ENCODE data around the gene G3BP1. TPM values are rescaled to one million over a fixed set of nuclear protein-coding genes. Genes with fewer than 3 reads are reported as not detected.

G3BP1 gene
- total RNA-seq, 2 experiments from 2014 or later, result 178 to 261 TPM

DNA sequence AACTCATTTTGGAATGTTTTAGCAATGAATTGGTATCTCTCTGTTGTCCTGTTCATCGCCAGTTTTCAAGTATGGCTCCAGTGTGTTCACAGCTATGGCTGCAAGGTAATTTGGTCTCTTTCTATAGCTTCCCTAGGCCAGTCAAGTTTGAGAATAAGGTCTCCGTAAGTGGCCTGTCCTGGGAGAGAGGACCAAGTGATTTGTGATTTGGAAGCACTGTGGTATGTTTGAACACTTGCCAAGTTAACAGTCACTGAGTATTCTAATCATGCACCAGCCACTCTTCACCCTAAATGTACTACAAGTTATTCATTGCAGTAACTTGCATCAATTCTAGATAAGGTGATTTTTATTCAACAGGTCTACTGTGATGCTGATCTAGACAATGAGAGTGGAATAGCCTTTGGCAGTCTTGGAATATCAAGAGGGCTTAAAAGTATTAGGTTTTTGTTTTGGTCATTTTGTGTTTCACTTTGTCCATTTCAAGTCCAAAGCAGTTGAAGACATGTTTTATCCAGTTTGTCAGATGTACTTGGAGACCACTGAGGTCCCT, 41.1 kb downstream of the G3BP1 start:
- Histone ChIP-seq H3K4me3 (ENCODE audit: low read depth, low read length, poor library complexity, severe bottlenecking) (no peak overlapping the region), H3K4me1 (ENCODE audit: insufficient read depth, low read length, poor library complexity, severe bottlenecking) (no peaks in the 10 kb centered on the region), H3K9me2 (ENCODE audit: insufficient read depth, low read length) (no peaks in the 10 kb centered on the region), H2AFZ (ENCODE audit: low read length) (no peak overlapping the region), H3K9me3 (ENCODE audit: low read length) (no peaks in the 10 kb centered on the region), H3K36me3 (ENCODE audit: insufficient read depth, low read length) (peaks cover 89% of the 10 kb centered on the region), H4K20me1 (ENCODE audit: insufficient read depth, low read length) (0 out of 2 replicates have a peak, but pooled peaks cover 12% of the 10 kb centered on the region), H3K27ac (ENCODE audit: low read depth, low read length, poor library complexity, severe bottlenecking) (no peak overlapping the region), H3K4me2 (ENCODE audit: low read length) (no peak overlapping the region), H3K79me2 (ENCODE audit: insufficient read depth, low read depth, low read length) (0 out of 2 replicates have a peak, but pooled peaks cover 6% of the 10 kb centered on the region)
- intact Hi-C loops (cut with micrococcal nuclease; ENCODE audit: unreplicated experiment), result no loop called here
- TF ChIP-seq, protein P1, sequence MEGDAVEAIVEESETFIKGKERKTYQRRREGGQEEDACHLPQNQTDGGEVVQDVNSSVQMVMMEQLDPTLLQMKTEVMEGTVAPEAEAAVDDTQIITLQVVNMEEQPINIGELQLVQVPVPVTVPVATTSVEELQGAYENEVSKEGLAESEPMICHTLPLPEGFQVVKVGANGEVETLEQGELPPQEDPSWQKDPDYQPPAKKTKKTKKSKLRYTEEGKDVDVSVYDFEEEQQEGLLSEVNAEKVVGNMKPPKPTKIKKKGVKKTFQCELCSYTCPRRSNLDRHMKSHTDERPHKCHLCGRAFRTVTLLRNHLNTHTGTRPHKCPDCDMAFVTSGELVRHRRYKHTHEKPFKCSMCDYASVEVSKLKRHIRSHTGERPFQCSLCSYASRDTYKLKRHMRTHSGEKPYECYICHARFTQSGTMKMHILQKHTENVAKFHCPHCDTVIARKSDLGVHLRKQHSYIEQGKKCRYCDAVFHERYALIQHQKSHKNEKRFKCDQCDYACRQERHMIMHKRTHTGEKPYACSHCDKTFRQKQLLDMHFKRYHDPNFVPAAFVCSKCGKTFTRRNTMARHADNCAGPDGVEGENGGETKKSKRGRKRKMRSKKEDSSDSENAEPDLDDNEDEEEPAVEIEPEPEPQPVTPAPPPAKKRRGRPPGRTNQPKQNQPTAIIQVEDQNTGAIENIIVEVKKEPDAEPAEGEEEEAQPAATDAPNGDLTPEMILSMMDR (conservative IDR thresholded peaks at IDR 0.05; ENCODE audit: low read length), result no peak
- TF ChIP-seq EZH2phosphoT487 (IDR thresholded peaks at IDR 0.05; ENCODE audit: borderline replicate concordance, low read depth, low read length), result no peak
- ChIA-PET CTCF (ENCODE audit: unreplicated experiment) (no interaction called here), POLR2A (interaction anchor here (1.8 kb wide), 1 partner anchor 12 kb away, joined by 6 read pairs; no protein-coding TSS in a partner anchor)
- no TSS peak for BruUV-seq (replicated peaks)
- DNase-seq (ENCODE audit: low spot score), result no peak

DNA sequence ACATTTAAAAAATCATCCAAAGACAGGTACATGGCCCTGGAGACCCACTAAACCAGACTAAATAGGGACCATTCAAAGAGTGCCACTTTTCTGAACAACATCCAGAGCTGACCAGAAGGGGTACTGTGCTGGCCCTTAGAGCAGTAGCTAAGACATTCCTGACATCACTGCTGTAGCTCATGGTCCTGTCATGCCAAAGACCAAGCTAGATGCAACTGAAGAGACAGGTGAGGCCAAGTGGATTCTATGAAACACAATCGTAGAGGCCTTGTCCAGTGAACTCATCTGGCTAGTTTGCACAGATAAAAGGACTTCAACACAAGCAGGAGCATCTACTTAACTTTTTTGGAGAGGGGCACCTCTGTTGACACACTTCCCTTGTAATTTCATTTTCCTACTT, 43.3 kb downstream of the G3BP1 start:
- Histone ChIP-seq H3K9me2 (ENCODE audit: insufficient read depth, low read length) (no peaks in the 10 kb centered on the region), H2AFZ (ENCODE audit: low read length) (no peak overlapping the region), H3K4me3 (ENCODE audit: low read depth, low read length, poor library complexity, severe bottlenecking) (no peak overlapping the region), H3K79me2 (ENCODE audit: insufficient read depth, low read depth, low read length) (no peaks in the 10 kb centered on the region), H3K9me3 (ENCODE audit: low read length) (no peaks in the 10 kb centered on the region), H4K20me1 (ENCODE audit: insufficient read depth, low read length) (0 out of 2 replicates have a peak, but pooled peaks cover 6% of the 10 kb centered on the region), H3K4me2 (ENCODE audit: low read length) (no peak overlapping the region), H3K27ac (ENCODE audit: low read depth, low read length, poor library complexity, severe bottlenecking) (no peak overlapping the region), H3K36me3 (ENCODE audit: insufficient read depth, low read length) (peaks cover 75% of the 10 kb centered on the region), H3K4me1 (ENCODE audit: insufficient read depth, low read length, poor library complexity, severe bottlenecking) (no peaks in the 10 kb centered on the region)
- CTCF ChIA-PET (ENCODE audit: unreplicated experiment), result no interaction called here
- TF ChIP-seq, protein P1 (conservative IDR thresholded peaks at IDR 0.05; ENCODE audit: low read length), result no peak
- no peak for TF ChIP-seq EZH2phosphoT487 (IDR thresholded peaks at IDR 0.05; ENCODE audit: borderline replicate concordance, low read depth, low read length)
- DNase-seq (ENCODE audit: low spot score), result no peak
- intact Hi-C loops (cut with micrococcal nuclease; ENCODE audit: unreplicated experiment), result no loop called here
- POLR2A ChIA-PET, result interaction anchor here (0.5 to 2.3 kb wide), 7 partner anchors 9 to 86 kb away, joined by 3 to 9 read pairs (median 6); no protein-coding TSS in a partner anchor
- TSS peak; percentile 6 for BruUV-seq (replicated peaks)

DNA sequence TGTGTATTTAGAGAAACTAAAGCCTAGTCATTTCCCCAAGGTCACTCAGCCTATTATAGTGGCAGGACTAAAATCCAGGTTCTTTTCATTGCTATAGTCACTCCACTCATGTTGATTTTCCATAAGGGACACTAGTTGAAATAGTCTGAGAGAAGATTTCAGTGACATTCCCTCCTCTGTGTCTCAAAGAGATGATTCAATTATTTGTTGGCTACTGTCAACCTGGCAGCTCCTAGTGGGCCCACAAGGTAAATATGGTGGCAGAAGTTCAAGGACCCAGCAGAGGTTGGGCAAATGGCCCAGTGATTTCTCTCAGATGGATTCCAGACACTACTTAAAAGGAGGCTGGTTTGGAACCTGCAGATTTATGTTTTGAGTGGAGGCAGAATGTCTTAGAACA, 48.1 kb downstream of the G3BP1 start:
- Histone ChIP-seq H3K27ac (ENCODE audit: low read depth, low read length, poor library complexity, severe bottlenecking) (no peak overlapping the region), H3K4me2 (ENCODE audit: low read length) (no peak overlapping the region), H3K79me2 (ENCODE audit: insufficient read depth, low read depth, low read length) (no peaks in the 10 kb centered on the region), H3K4me3 (ENCODE audit: low read depth, low read length, poor library complexity, severe bottlenecking) (no peak overlapping the region), H3K4me1 (ENCODE audit: insufficient read depth, low read length, poor library complexity, severe bottlenecking) (no peaks in the 10 kb centered on the region), H4K20me1 (ENCODE audit: insufficient read depth, low read length) (no peaks in the 10 kb centered on the region), H3K9me2 (ENCODE audit: insufficient read depth, low read length) (no peaks in the 10 kb centered on the region), H3K9me3 (ENCODE audit: low read length) (no peaks in the 10 kb centered on the region), H3K36me3 (ENCODE audit: insufficient read depth, low read length) (peaks cover 28% of the 10 kb centered on the region; the same call in 1 of the 2 replicates), H2AFZ (ENCODE audit: low read length) (no peak overlapping the region)
- CTCF ChIA-PET (ENCODE audit: unreplicated experiment), result no interaction called here
- TF ChIP-seq EZH2phosphoT487 (IDR thresholded peaks at IDR 0.05; ENCODE audit: borderline replicate concordance, low read depth, low read length), result no peak
- TF ChIP-seq, protein P1 (conservative IDR thresholded peaks at IDR 0.05; ENCODE audit: low read length), result no peak
- BruUV-seq (replicated peaks), result no TSS peak
- POLR2A ChIA-PET, result interaction anchor here (1.9 kb wide), 1 partner anchor 21 kb away, joined by 5 read pairs; no protein-coding TSS in a partner anchor
- intact Hi-C loops (cut with micrococcal nuclease; ENCODE audit: unreplicated experiment), result loop anchor here (10.0 kb wide), 1 partner anchor 685 kb away; no protein-coding TSS in a partner anchor
- no peak for DNase-seq (ENCODE audit: low spot score)

Data from OCI-LY7 (cell line).